Kidney epithelial cell (primary cell): Measurements from ENCODE around the gene EHBP1. TPM values are rescaled to one million over a fixed set of nuclear protein-coding genes. Genes with fewer than 3 reads are reported as not detected.

Experiments
- DNase-seq: peaks from one replicate; pipeline ENCODE4 v3.0.0-alpha.2; 2010; ENCODE audit warnings: low read depth
- H3K27me3 ChIP-seq: 2 replicates; pipeline ENCODE4 v1.6.0; 2011; ENCODE audit warnings: low read length; ENCODE audit not compliant: control insufficient read depth, insufficient read depth
- H3K36me3 ChIP-seq: 2 replicates; pipeline ENCODE4 v1.5.1; 2011; ENCODE audit warnings: low read length; ENCODE audit not compliant: control insufficient read depth, insufficient read depth
- H3K4me3 ChIP-seq: 2 replicates; pipeline ENCODE4 v1.5.1; 2011; ENCODE audit warnings: low read depth, mild to moderate bottlenecking, control low read depth, low read length
- total RNA-seq: library from RNA; depleted of rRNA; stranded (reverse); fragments of >200 nt; gene quantifications from 2 replicates; pipeline ENCODE4 v1.2.3, GENCODE V29; 2015
- TF ChIP-seq, protein P1 (sequence below): IDR thresholded peaks from 2 replicates; pipeline ENCODE4 v1.5.1; 2011; ENCODE audit warnings: mild to moderate bottlenecking, moderate library complexity, low read length, control low read depth, inconsistent platforms; ENCODE audit not compliant: insufficient read depth, poor library complexity, severe bottlenecking

Gene EHBP1
- total RNA-seq, 1 donor from 2014 or later: 22.9 TPM

DNA sequence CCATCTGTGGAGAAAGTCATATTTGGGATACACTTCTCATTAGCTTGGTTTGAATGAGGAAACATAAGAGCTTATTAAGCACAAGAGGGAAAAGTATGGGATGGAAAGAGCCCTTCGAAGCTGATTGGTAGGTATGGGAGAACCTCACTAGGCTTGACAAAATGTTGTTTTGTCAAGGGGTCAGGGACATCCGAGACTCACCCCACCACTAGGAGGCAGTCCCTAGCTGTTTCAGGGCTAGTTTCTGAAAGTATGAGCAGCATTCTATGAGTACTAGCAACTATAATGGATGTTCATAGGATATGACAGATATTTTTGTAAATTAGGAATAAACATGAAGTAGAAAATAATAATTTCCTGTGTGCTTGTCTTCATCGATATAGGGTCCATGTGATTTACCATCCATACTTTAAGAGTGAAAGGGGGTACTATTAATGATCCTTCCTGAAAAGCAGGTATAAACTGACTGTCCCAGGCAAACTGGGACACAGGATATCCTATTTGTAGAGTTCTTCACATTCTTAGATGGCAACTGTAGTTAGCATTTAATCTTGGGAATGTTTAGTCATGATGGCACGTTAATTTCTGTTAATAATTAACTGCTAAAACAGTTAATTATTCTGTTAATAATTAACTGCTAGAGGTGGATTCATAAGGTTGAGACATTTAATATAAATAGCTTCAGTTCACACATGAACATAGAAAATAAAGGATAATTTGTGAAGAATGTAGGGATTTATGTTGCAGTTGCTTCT, 373.5 kb downstream of the EHBP1 start:
- Histone ChIP-seq H3K4me3 (no peak overlapping the region), H3K36me3 (no peaks in the 10 kb centered on the region), H3K27me3 (no peaks in the 10 kb centered on the region)
- TF ChIP-seq, protein P1, sequence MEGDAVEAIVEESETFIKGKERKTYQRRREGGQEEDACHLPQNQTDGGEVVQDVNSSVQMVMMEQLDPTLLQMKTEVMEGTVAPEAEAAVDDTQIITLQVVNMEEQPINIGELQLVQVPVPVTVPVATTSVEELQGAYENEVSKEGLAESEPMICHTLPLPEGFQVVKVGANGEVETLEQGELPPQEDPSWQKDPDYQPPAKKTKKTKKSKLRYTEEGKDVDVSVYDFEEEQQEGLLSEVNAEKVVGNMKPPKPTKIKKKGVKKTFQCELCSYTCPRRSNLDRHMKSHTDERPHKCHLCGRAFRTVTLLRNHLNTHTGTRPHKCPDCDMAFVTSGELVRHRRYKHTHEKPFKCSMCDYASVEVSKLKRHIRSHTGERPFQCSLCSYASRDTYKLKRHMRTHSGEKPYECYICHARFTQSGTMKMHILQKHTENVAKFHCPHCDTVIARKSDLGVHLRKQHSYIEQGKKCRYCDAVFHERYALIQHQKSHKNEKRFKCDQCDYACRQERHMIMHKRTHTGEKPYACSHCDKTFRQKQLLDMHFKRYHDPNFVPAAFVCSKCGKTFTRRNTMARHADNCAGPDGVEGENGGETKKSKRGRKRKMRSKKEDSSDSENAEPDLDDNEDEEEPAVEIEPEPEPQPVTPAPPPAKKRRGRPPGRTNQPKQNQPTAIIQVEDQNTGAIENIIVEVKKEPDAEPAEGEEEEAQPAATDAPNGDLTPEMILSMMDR: peak; percentile 11
- no peak for DNase-seq

DNA sequence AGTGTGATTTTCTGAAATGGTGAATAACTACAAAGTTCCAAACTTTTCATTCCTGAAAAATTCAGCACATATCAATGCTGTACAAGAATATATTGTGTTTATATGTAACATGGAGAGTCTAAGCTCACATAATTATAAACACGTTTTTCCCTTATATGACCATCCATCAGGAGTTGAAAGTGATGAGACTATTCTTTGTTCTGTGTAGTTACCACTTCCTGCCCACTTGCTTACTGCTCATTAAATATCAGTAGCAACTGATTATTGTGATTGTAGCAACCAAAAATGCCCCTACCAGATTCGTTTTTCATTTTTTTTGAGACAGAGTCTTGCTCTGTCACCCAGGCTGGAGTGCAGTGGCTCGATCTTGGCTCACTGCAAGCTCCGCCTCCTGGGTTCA, 375.9 kb downstream of the EHBP1 start:
- TF ChIP-seq, protein P1: no peak
- Histone ChIP-seq H3K36me3 (no peaks in the 10 kb centered on the region), H3K27me3 (no peaks in the 10 kb centered on the region), H3K4me3 (no peak overlapping the region)
- DNase-seq: no peak

- TF ChIP-seq, protein P1: no peak
- H3K36me3 ChIP-seq: no peaks in the 10 kb centered on the region
- DNase-seq: no peak
- H3K4me3 ChIP-seq: no peak overlapping the region
- H3K27me3 ChIP-seq: no peaks in the 10 kb centered on the region
Measured at GRCh38 chr2:63086687-63087086, 381.2 kb downstream of the EHBP1 start.

GRCh38 chr2:63092401-63092800, 386.9 kb downstream of the EHBP1 start:
- no peak overlapping the region for H3K4me3 ChIP-seq
- H3K27me3 ChIP-seq: no peaks in the 10 kb centered on the region
- TF ChIP-seq, protein P1: no peak
- no peak for DNase-seq
- no peaks in the 10 kb centered on the region for H3K36me3 ChIP-seq

- no peaks in the 10 kb centered on the region for H3K27me3 ChIP-seq
- no peaks in the 10 kb centered on the region for H3K36me3 ChIP-seq
- TF ChIP-seq, protein P1: no peak
- H3K4me3 ChIP-seq: no peak overlapping the region
- no peak for DNase-seq
Measured at GRCh38 chr2:63092857-63093256, 387.3 kb downstream of the EHBP1 start.

DNA sequence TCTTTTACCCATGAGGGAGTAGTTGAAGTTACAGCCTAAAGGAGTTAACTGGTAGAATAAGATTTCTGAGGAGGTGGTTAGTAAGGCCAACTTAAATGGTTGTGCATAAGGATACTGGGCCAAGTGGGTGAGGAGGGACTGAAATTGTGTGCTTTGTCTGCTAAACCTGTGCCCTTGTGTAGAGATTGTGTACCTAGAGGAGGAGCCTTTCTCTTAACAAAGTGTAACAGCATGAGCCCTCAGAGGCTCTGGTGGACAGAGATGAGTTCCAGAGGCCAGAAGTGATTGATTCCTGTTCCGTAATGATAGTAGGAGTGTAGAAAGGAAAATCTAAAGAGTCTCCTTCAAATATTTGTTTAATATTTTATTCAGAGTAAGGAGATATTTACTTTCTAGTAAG, 388.0 kb downstream of the EHBP1 start:
- no peak for DNase-seq
- Histone ChIP-seq H3K36me3 (no peaks in the 10 kb centered on the region), H3K27me3 (no peaks in the 10 kb centered on the region), H3K4me3 (no peak overlapping the region)
- TF ChIP-seq, protein P1: no peak
